GM12873 (cell line): ENCODE results near the gene TMC3.

Experiments used
- TF ChIP-seq, protein P1 (sequence below): IDR thresholded peaks from 2 replicates; pipeline ENCODE4 v1.5.1; 2012; ENCODE audit warnings: low read depth, mild to moderate bottlenecking, moderate library complexity, low read length, control low read depth; ENCODE audit not compliant: insufficient read depth; ENCODE audit errors: missing control alignments

The TMC3 gene

GRCh38 chr15:81337241-81337640 is 36.8 kb downstream of the TMC3 start:
- TF ChIP-seq, protein P1, sequence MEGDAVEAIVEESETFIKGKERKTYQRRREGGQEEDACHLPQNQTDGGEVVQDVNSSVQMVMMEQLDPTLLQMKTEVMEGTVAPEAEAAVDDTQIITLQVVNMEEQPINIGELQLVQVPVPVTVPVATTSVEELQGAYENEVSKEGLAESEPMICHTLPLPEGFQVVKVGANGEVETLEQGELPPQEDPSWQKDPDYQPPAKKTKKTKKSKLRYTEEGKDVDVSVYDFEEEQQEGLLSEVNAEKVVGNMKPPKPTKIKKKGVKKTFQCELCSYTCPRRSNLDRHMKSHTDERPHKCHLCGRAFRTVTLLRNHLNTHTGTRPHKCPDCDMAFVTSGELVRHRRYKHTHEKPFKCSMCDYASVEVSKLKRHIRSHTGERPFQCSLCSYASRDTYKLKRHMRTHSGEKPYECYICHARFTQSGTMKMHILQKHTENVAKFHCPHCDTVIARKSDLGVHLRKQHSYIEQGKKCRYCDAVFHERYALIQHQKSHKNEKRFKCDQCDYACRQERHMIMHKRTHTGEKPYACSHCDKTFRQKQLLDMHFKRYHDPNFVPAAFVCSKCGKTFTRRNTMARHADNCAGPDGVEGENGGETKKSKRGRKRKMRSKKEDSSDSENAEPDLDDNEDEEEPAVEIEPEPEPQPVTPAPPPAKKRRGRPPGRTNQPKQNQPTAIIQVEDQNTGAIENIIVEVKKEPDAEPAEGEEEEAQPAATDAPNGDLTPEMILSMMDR = no peak

DNA sequence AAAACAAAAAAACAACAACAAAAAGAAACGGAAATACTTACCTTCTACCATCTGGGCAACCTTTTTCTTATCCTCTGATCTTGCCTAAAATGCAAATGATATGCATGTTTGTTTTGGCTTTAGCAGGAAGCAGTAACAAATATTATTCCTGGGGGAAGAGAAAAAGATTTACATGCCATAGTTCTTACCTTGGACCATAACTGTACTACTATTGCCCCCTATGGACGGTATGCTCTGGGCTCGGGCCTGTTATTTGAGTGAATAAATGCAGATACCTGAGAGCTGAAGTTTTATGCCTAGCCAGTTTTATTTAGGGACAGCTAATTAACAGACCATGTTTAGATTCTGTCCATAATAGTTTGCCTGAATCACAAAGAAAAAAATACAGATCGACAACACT is 37.4 kb downstream of the TMC3 start:
- TF ChIP-seq, protein P1 = peak; percentile 45

GRCh38 chr15:81335631-81336030 is 38.4 kb downstream of the TMC3 start:
- TF ChIP-seq, protein P1 = no peak

- TF ChIP-seq, protein P1 = no peak
Observed at GRCh38 chr15:81334768-81335435, 39.1 kb downstream of the TMC3 start.

- TF ChIP-seq, protein P1 = no peak
Observed at GRCh38 chr15:81333363-81333762, 40.6 kb downstream of the TMC3 start.

DNA sequence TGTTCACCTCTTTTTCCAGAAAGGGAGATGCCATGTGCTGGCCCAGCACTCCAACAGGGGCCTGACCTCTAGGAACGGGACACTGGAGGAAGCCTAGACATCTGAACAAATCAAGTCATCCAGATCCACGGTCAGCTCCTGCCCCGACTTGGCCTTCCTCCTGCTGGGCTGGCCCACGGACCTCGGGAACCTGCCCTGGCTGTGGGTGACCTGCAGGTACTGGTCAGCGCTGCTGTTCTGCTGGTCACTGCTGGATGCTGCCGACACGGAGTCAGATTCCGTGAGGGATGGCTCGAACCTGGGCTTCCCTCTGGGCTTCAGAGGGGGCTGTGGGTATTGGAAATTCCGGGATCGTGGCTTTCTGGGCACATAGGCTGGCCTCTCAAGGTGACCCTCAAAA is 41.7 kb downstream of the TMC3 start:
- TF ChIP-seq, protein P1 = no peak

GRCh38 chr15:81331600-81331999 is 42.4 kb downstream of the TMC3 start:
- TF ChIP-seq, protein P1 = no peak
